Ramos (cell line): ENCODE results near the gene RFX3.
"Not testable (repeated sequence)": the region's sequence is repeated elsewhere in the genome, so short reads cannot be mapped to it uniquely, and the experiment has no call there.

Experiments used
- in situ Hi-C: fragments of 300-500 bp; cut with MboI; formaldehyde crosslinking; loops from one replicate; pipeline ENCODE4 v1.14.3; 2022; ENCODE audit warnings: low sequenced_read_pairs; ENCODE audit not compliant: unreplicated experiment

RFX3 gene

GRCh38 chr9:3370715-3371114 lies 155.1 kb downstream of the RFX3 start:
- in situ Hi-C loops, result no loop called here

GRCh38 chr9:3367185-3367584 lies 158.6 kb downstream of the RFX3 start:
- in situ Hi-C loops, result no loop called here

GRCh38 chr9:3361689-3362392 lies 164.0 kb downstream of the RFX3 start:
- in situ Hi-C loops, result no loop called here

GRCh38 chr9:3361116-3361515 lies 164.7 kb downstream of the RFX3 start:
- in situ Hi-C loops, result no loop called here

- in situ Hi-C loops, result no loop called here
Observed at GRCh38 chr9:3360245-3360644, 165.6 kb downstream of the RFX3 start.

- in situ Hi-C loops, result no loop called here
Observed at GRCh38 chr9:3359778-3360177, 166.0 kb downstream of the RFX3 start.

GRCh38 chr9:3359048-3359692 lies 166.6 kb downstream of the RFX3 start:
- in situ Hi-C loops, result no loop called here

GRCh38 chr9:3348169-3348568 lies 177.6 kb downstream of the RFX3 start:
- in situ Hi-C loops, result no loop called here

GRCh38 chr9:3346549-3346948 lies 179.3 kb downstream of the RFX3 start:
- in situ Hi-C loops, result no loop called here

GRCh38 chr9:3343671-3344070 lies 182.1 kb downstream of the RFX3 start:
- in situ Hi-C loops, result no loop called here

- in situ Hi-C loops, result no loop called here
Observed at GRCh38 chr9:3342159-3342777, 183.5 kb downstream of the RFX3 start.

GRCh38 chr9:3337515-3338225 lies 188.1 kb downstream of the RFX3 start:
- in situ Hi-C loops, result no loop called here

GRCh38 chr9:3336951-3337350 lies 188.8 kb downstream of the RFX3 start:
- in situ Hi-C loops, result no loop called here

- in situ Hi-C loops, result no loop called here
Observed at GRCh38 chr9:3332802-3333201, 193.0 kb downstream of the RFX3 start.

GRCh38 chr9:3331801-3332200 lies 194.0 kb downstream of the RFX3 start:
- in situ Hi-C loops, result no loop called here

GRCh38 chr9:3330792-3331420 lies 194.9 kb downstream of the RFX3 start:
- in situ Hi-C loops, result no loop called here

GRCh38 chr9:3329361-3329760 lies 196.4 kb downstream of the RFX3 start:
- in situ Hi-C loops, result no loop called here

GRCh38 chr9:3323714-3324113 lies 202.1 kb downstream of the RFX3 start:
- in situ Hi-C loops, result no loop called here

GRCh38 chr9:3321186-3321585 lies 204.6 kb downstream of the RFX3 start:
- in situ Hi-C loops, result no loop called here

- in situ Hi-C loops, result not testable (repeated sequence)
Observed at GRCh38 chr9:3312595-3312994, 213.2 kb downstream of the RFX3 start.

GRCh38 chr9:3308609-3309008 lies 217.2 kb downstream of the RFX3 start:
- in situ Hi-C loops, result no loop called here
